SK-N-SH (cell line): Measurements from ENCODE around the gene POU2AF1. TPM values are rescaled to one million over a fixed set of nuclear protein-coding genes. Genes with fewer than 3 reads are reported as not detected.

Experiments
- CTCF ChIA-PET: fragments of 300-600, 350-600 bp; formaldehyde crosslinking; extraction: SDS; loops from one replicate; lab custom pipeline; 2021; lab: Yijun Ruan, JAX
- POLR2A ChIA-PET: fragments of 350-600 bp; sonication (Branson Sonifier 250); formaldehyde crosslinking; extraction: SDS; loops from one replicate; lab custom pipeline; 2020; ENCODE audit warnings: antibody characterized with exemption, inconsistent platforms; lab: Yijun Ruan, JAX
- DNase-seq: peaks from one replicate; pipeline ENCODE4 v3.0.0; 2012
- H2AFZ ChIP-seq: fragments of 200-600 bp; sonication (generic); 2 replicates; pipeline ENCODE4 v1.8.1; 2016; ENCODE audit warnings: antibody characterized with exemption, mild to moderate bottlenecking, low read depth
- H3F3A ChIP-seq: fragments of 200-600 bp; sonication (generic); replicated peaks from 2 replicates; pipeline ENCODE3; 2016; ENCODE audit warnings: antibody characterized with exemption, mild to moderate bottlenecking; ENCODE audit not compliant: insufficient read depth
- H3K27ac ChIP-seq, 2 experiments: fragments of 200-500 bp in 1 of 2; fragments of 200-600 bp in 1 of 2; sonication (Bioruptor generic) in 1 of 2; sonication (generic), shearing (Covaris generic) in 1 of 2; 2 replicates each; pipeline versions ENCODE4 v1.5.1 to v1.6.1; 2014 to 2016; ENCODE audit warnings: low read depth in 2 of 2, inconsistent platforms in 1 of 2, low read length in 1 of 2, mild to moderate bottlenecking in 1 of 2, mixed read lengths in 1 of 2
- H3K27me3 ChIP-seq: fragments of 200-600 bp; sonication (generic), shearing (Covaris generic); 2 replicates; pipeline ENCODE4 v1.6.1; 2016; ENCODE audit warnings: mixed run types; ENCODE audit not compliant: insufficient read depth
- H3K36me3 ChIP-seq, 2 experiments: fragments of 200-500 bp in 1 of 2; fragments of 200-600 bp in 1 of 2; sonication (Bioruptor generic) in 1 of 2; sonication (generic) in 1 of 2; replicated peaks in 1 of 2; 2 replicates each; pipeline versions ENCODE3 to v1.5.1; 2014 to 2016; ENCODE audit warnings: low read length in 1 of 2, mild to moderate bottlenecking in 1 of 2; ENCODE audit not compliant: insufficient read depth in 2 of 2, control insufficient read depth in 1 of 2
- H3K4me1 ChIP-seq, 2 experiments: fragments of 200-500 bp in 1 of 2; fragments of 200-600 bp in 1 of 2; sonication (Bioruptor generic) in 1 of 2; sonication (generic), shearing (Covaris generic) in 1 of 2; 2 replicates each; pipeline versions ENCODE4 v1.5.1 to v1.6.1; 2014 to 2016; ENCODE audit warnings: low read depth in 1 of 2, low read length in 1 of 2, mixed run types in 1 of 2; ENCODE audit not compliant: insufficient read depth in 2 of 2, control insufficient read depth in 1 of 2
- H3K4me2 ChIP-seq: fragments of 200-600 bp; sonication (generic), shearing (Covaris generic); 2 replicates; pipeline ENCODE4 v1.6.1; 2017; ENCODE audit warnings: mixed run types
- H3K4me3 ChIP-seq, 2 experiments: fragments of 200-500 bp in 1 of 2; fragments of 200-600 bp in 1 of 2; sonication (Bioruptor generic) in 1 of 2; sonication (generic), shearing (Covaris generic) in 1 of 2; 2 replicates each; pipeline versions ENCODE4 v1.5.1 to v1.8.1; 2014 to 2016; ENCODE audit warnings: low read depth in 2 of 2, inconsistent platforms in 1 of 2, low read length in 1 of 2, mild to moderate bottlenecking in 1 of 2, mixed read lengths in 1 of 2, moderate library complexity in 1 of 2
- H3K79me2 ChIP-seq: fragments of 200-600 bp; sonication (generic); 2 replicates; pipeline ENCODE4 v1.8.1; 2017; ENCODE audit warnings: mild to moderate bottlenecking; ENCODE audit not compliant: insufficient read depth
- H3K9ac ChIP-seq: fragments of 200-600 bp; sonication (generic); 2 replicates; pipeline ENCODE4 v1.6.1; 2017; ENCODE audit warnings: mixed run types
- H3K9me2 ChIP-seq: fragments of 200-600 bp; sonication (generic); 2 replicates; pipeline ENCODE4 v1.6.1; 2017; ENCODE audit warnings: mixed run types
- H3K9me3 ChIP-seq: fragments of 200-600 bp; sonication (generic); 2 replicates; pipeline ENCODE4 v1.6.1; 2017; ENCODE audit warnings: mixed run types, mild to moderate bottlenecking, moderate library complexity
- H4K20me1 ChIP-seq: fragments of 200-600 bp; sonication (generic); 2 replicates; pipeline ENCODE4 v1.6.1; 2017; ENCODE audit warnings: mild to moderate bottlenecking, mixed run types; ENCODE audit not compliant: insufficient read depth
- CHD2 ChIP-seq: fragments of 150-350 bp; IDR thresholded peaks from 2 replicates; pipeline ENCODE4 v1.6.1; 2018; ENCODE audit warnings: low read length; ENCODE audit not compliant: partially characterized antibody
- EZH2phosphoT487 ChIP-seq: fragments of 200-600 bp; sonication (generic); IDR thresholded peaks from 2 replicates; pipeline ENCODE4 v1.6.1; 2017; ENCODE audit warnings: low read depth, mixed run types, mild to moderate bottlenecking, antibody characterized with exemption, moderate library complexity, borderline replicate concordance
- FOSL2 ChIP-seq: IDR thresholded peaks from 2 replicates; pipeline ENCODE4 v1.4.0; 2012; ENCODE audit warnings: low read depth, mild to moderate bottlenecking, moderate library complexity, borderline replicate concordance
- GABPA ChIP-seq: IDR thresholded peaks from 2 replicates; pipeline ENCODE4 v1.4.0; 2012; ENCODE audit warnings: low read depth, mild to moderate bottlenecking
- GATA2 ChIP-seq: sonication (generic); formaldehyde crosslinking; IDR thresholded peaks from 2 replicates; pipeline ENCODE4 v1.5.0; 2020; ENCODE audit warnings: mild to moderate bottlenecking, missing genetic modification reagents
- MXI1 ChIP-seq: IDR thresholded peaks from 2 replicates; pipeline ENCODE4 v1.6.1; 2012; ENCODE audit warnings: mild to moderate bottlenecking, low read depth, low read length, improper control_type of control experiment
- POLR2AphosphoS5 ChIP-seq: IDR thresholded peaks from 2 replicates; pipeline ENCODE4 v1.6.1; 2012; ENCODE audit warnings: low read depth, low read length
- RAD21 ChIP-seq: IDR thresholded peaks from 2 replicates; pipeline ENCODE4 v1.6.1; 2012; ENCODE audit warnings: mild to moderate bottlenecking, low read length
- RCOR1 ChIP-seq: fragments of 150-350 bp; IDR thresholded peaks from 2 replicates; pipeline ENCODE4 v1.6.1; 2017; ENCODE audit warnings: antibody characterized with exemption, low read length
- REST ChIP-seq: IDR thresholded peaks from 2 replicates; pipeline ENCODE4 v1.6.1; 2012; ENCODE audit warnings: mild to moderate bottlenecking, low read depth, low read length, moderate library complexity
- RFX5 ChIP-seq: IDR thresholded peaks from 2 replicates; pipeline ENCODE4 v1.6.1; 2012; ENCODE audit warnings: mild to moderate bottlenecking, improper control_type of control experiment, low read length
- SIN3A ChIP-seq: IDR thresholded peaks from 2 replicates; pipeline ENCODE4 v1.6.1; 2012; ENCODE audit warnings: low read depth, mild to moderate bottlenecking, low read length, moderate library complexity, borderline replicate concordance
- TAF1 ChIP-seq: IDR thresholded peaks from 2 replicates; pipeline ENCODE4 v1.6.1; 2012; ENCODE audit warnings: low read depth, mild to moderate bottlenecking, low read length, moderate library complexity, borderline replicate concordance
- TEAD4 ChIP-seq: IDR thresholded peaks from 2 replicates; pipeline ENCODE4 v1.4.0; 2012; ENCODE audit warnings: mild to moderate bottlenecking, borderline replicate concordance; ENCODE audit not compliant: insufficient read depth
- USF2 ChIP-seq: fragments of 150-350 bp; IDR thresholded peaks from 2 replicates; pipeline ENCODE4 v1.6.1; 2017; ENCODE audit warnings: antibody characterized with exemption, low read length, low read depth, borderline replicate concordance
- YY1 ChIP-seq: IDR thresholded peaks from 2 replicates; pipeline ENCODE4 v1.4.0; 2012; ENCODE audit warnings: low read depth, mild to moderate bottlenecking
- WGBS: methylation state at CpG from one replicate; pipeline ENCODE4 v1.1.6; 2017; ENCODE audit warnings: low lambda C conversion rate; 5-methylcytosine and 5-hydroxymethylcytosine counted together
- polyA plus RNA-seq, 3 experiments: library from polyadenylated mRNA; depleted of rRNA; stranded (reverse); fragments of >200 nt; gene quantifications; 2 replicates each; pipeline ENCODE4 v1.2.3, GENCODE V29; 2012
- TF ChIP-seq, protein P1 (sequence below): IDR thresholded peaks from 2 replicates; pipeline ENCODE4; 2012
- TF ChIP-seq, protein P2 (sequence below): fragments of 200-600 bp; sonication (generic); IDR thresholded peaks from 2 replicates; pipeline ENCODE4 v1.6.1; 2017; ENCODE audit warnings: antibody characterized with exemption, mild to moderate bottlenecking, moderate library complexity

POU2AF1 gene
- polyA plus RNA-seq, 1 of the 3 experiments (the other 2 are of a cell fraction): 0.07 TPM

- Histone ChIP-seq H3F3A (no peaks in the 10 kb centered on the region), H3K4me3 (no peak overlapping the region), H3K9me2 (no peaks in the 10 kb centered on the region), H3K9me3 (no peaks in the 10 kb centered on the region; the same call in 1 of the 2 replicates), H3K36me3 (no peaks in the 10 kb centered on the region), H4K20me1 (no peaks in the 10 kb centered on the region), H3K27me3 (no peaks in the 10 kb centered on the region; the same call in 1 of the 2 replicates), H3K79me2 (no peaks in the 10 kb centered on the region), H3K4me2 (no peak overlapping the region), H2AFZ (no peak overlapping the region), H3K27ac (no peak overlapping the region), H3K9ac (no peak overlapping the region), H3K4me1 (no peaks in the 10 kb centered on the region; a peak in 1 of 4 replicates)
- no peak for DNase-seq
- POLR2A ChIA-PET: no interaction called here
- WGBS: 46% methylated on average over 2 of the region's 2 CpGs
- TF ChIP-seq USF2 (no peak), TAF1 (no peak), RCOR1 (no peak), GATA2 (CRISPR knock-in tag) (no peak), MXI1 (no peak)
- CTCF ChIA-PET: interaction anchor here (1.2 kb wide), 1 partner anchor 15 kb away, joined by 5 read pairs; no protein-coding TSS in a partner anchor
Measured at GRCh38 chr11:111382451-111382850, 3.4 kb upstream of the POU2AF1 start.

GRCh38 chr11:111379602-111380136 lies 594 bp upstream of the POU2AF1 start:
- Histone ChIP-seq H3K9me2 (no peaks in the 10 kb centered on the region), H3K4me1 (no peaks in the 10 kb centered on the region), H3F3A (no peaks in the 10 kb centered on the region), H3K4me3 (no peak overlapping the region), H3K36me3 (no peaks in the 10 kb centered on the region), H3K4me2 (no peak overlapping the region), H3K79me2 (no peaks in the 10 kb centered on the region), H3K9ac (no peak overlapping the region), H3K27ac (no peak overlapping the region), H3K9me3 (no peaks in the 10 kb centered on the region), H2AFZ (no peak overlapping the region), H4K20me1 (no peaks in the 10 kb centered on the region), H3K27me3 (no peaks in the 10 kb centered on the region; the same call in 1 of the 2 replicates)
- ChIA-PET POLR2A (no interaction called here), CTCF (interaction anchor here (1.2 kb wide), 1 partner anchor 9 kb away, joined by 4 read pairs; no protein-coding TSS in a partner anchor)
- no peak for DNase-seq
- 77% methylated on average over 11 of the region's 14 CpGs for WGBS
- TF ChIP-seq REST (no peak), GABPA (no peak), MXI1 (no peak), YY1 (no peak), TEAD4 (no peak), FOSL2 (no peak), TAF1 (no peak), RFX5 (no peak), SIN3A (no peak), RAD21 (no peak), CHD2 (no peak), GATA2 (CRISPR knock-in tag) (no peak), EZH2phosphoT487 (no peak), POLR2AphosphoS5 (no peak)
- TF ChIP-seq, protein P1, sequence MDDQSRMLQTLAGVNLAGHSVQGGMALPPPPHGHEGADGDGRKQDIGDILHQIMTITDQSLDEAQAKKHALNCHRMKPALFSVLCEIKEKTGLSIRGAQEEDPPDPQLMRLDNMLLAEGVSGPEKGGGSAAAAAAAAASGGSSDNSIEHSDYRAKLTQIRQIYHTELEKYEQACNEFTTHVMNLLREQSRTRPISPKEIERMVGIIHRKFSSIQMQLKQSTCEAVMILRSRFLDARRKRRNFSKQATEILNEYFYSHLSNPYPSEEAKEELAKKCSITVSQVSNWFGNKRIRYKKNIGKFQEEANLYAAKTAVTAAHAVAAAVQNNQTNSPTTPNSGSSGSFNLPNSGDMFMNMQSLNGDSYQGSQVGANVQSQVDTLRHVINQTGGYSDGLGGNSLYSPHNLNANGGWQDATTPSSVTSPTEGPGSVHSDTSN: no peak
- TF ChIP-seq, protein P2, sequence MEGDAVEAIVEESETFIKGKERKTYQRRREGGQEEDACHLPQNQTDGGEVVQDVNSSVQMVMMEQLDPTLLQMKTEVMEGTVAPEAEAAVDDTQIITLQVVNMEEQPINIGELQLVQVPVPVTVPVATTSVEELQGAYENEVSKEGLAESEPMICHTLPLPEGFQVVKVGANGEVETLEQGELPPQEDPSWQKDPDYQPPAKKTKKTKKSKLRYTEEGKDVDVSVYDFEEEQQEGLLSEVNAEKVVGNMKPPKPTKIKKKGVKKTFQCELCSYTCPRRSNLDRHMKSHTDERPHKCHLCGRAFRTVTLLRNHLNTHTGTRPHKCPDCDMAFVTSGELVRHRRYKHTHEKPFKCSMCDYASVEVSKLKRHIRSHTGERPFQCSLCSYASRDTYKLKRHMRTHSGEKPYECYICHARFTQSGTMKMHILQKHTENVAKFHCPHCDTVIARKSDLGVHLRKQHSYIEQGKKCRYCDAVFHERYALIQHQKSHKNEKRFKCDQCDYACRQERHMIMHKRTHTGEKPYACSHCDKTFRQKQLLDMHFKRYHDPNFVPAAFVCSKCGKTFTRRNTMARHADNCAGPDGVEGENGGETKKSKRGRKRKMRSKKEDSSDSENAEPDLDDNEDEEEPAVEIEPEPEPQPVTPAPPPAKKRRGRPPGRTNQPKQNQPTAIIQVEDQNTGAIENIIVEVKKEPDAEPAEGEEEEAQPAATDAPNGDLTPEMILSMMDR: no peak
